Immature natural killer cell (primary cell): ENCODE data around the gene FAM3A. TPM values are rescaled to one million over a fixed set of nuclear protein-coding genes. Genes with fewer than 3 reads are reported as not detected.

ENCODE experiments used
- DNase-seq, 3 donors: peaks; one replicate each; pipeline ENCODE4 v3.0.0; 2022; ENCODE audit warnings: mixed read lengths in 1 of 3
- H3K27ac Mint-ChIP-seq, 6 donors: one replicate each; pipeline ENCODE4 v1.8.0; 2020; ENCODE audit warnings: mixed read lengths in 6 of 6, mild to moderate bottlenecking in 5 of 6, inconsistent platforms in 4 of 6, moderate library complexity in 3 of 6
- H3K27me3 Mint-ChIP-seq, 3 donors: one replicate each; pipeline ENCODE4 v1.8.0; 2020 to 2021; ENCODE audit warnings: low read depth in 3 of 3, mild to moderate bottlenecking in 3 of 3, mixed read lengths in 3 of 3, moderate library complexity in 3 of 3, inconsistent platforms in 1 of 3
- H3K36me3 Mint-ChIP-seq, 3 donors: one replicate each; pipeline ENCODE4 v1.8.0; 2020; ENCODE audit warnings: mixed read lengths in 3 of 3, inconsistent platforms in 2 of 3, mild to moderate bottlenecking in 2 of 3
- H3K4me1 Mint-ChIP-seq, 2 donors: one replicate each; pipeline ENCODE4 v1.8.0; 2020; ENCODE audit warnings: inconsistent platforms in 2 of 2, mild to moderate bottlenecking in 2 of 2, mixed read lengths in 2 of 2, moderate library complexity in 1 of 2
- H3K4me3 Mint-ChIP-seq, 5 donors: one replicate each; pipeline ENCODE4 v1.8.0; 2020; ENCODE audit warnings: mild to moderate bottlenecking in 5 of 5, mixed read lengths in 5 of 5, inconsistent platforms in 3 of 5, moderate library complexity in 3 of 5
- H3K9me3 Mint-ChIP-seq, 6 donors: one replicate each; pipeline ENCODE4 v1.8.0; 2020; ENCODE audit warnings: mild to moderate bottlenecking in 6 of 6, mixed read lengths in 6 of 6, inconsistent platforms in 4 of 6, moderate library complexity in 3 of 6
- polyA plus RNA-seq, 3 donors: library from polyadenylated mRNA; unstranded; fragments of 300-500 nt; fragmentation: Illumina TruSeq; gene quantifications; one replicate each; pipeline ENCODE4 v1.2.3, GENCODE V29; 2021

Gene FAM3A
- polyA plus RNA-seq, 3 donors from 2014 or later, result 27.1 to 31.3 (median 30.1) TPM

- peaks cover 0 to 3% (median 0%) of the 10 kb centered on the region in 6 donors for H3K9me3 Mint-ChIP-seq
- no peak for DNase-seq
- H3K27me3 Mint-ChIP-seq, result peaks cover 2 to 4% (median 2%) of the 10 kb centered on the region in 3 donors
- no peaks in the 10 kb centered on the region for H3K36me3 Mint-ChIP-seq
- no peaks in the 10 kb centered on the region for H3K4me1 Mint-ChIP-seq
- no peak overlapping the region for H3K27ac Mint-ChIP-seq
- H3K4me3 Mint-ChIP-seq, result no peak overlapping the region
Observed at GRCh38 chrX:154465601-154466000, 50.4 kb downstream of the FAM3A start.

GRCh38 chrX:154464806-154465365, 51.1 kb downstream of the FAM3A start:
- no peak for DNase-seq
- Mint-ChIP-seq H3K27ac (no peak overlapping the region), H3K36me3 (no peaks in the 10 kb centered on the region), H3K4me1 (no peaks in the 10 kb centered on the region), H3K9me3 (peaks cover 0 to 3% (median 0%) of the 10 kb centered on the region in 6 donors), H3K27me3 (peaks cover 2% of the 10 kb centered on the region in 3 donors), H3K4me3 (no peak overlapping the region)

DNA sequence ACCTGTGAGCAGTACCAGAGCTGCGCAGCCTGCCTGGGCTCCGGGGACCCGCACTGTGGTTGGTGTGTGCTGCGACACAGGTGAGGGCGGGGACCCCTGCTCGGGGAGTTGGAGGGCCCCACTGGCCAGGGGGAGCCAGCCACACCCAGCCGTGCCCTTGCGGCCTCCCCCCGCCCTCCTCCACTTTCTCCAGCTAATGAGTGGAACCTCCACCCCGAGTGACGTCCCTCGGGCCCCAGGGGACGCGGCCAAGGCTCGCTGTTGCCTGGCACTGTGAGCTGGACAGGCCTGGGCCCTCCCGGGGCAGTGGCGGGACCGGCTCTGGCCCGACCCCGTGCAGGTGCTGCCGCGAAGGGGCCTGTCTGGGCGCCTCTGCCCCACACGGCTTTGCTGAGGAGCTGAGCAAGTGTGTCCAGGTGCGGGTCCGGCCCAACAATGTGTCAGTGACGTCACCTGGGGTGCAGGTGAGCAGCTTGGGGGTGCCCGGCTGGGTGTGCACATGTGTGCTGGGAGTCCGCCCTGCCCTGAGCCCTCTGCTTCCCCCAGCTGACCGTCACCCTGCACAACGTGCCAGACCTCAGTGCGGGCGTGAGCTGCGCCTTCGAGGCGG, 52.3 kb downstream of the FAM3A start:
- H3K4me1 Mint-ChIP-seq, result peaks cover 0 to 7% of the 10 kb centered on the region in 2 donors
- no peak for DNase-seq
- H3K4me3 Mint-ChIP-seq, result no peak overlapping the region
- H3K36me3 Mint-ChIP-seq, result no peaks in the 10 kb centered on the region
- H3K27me3 Mint-ChIP-seq, result peaks cover 2% of the 10 kb centered on the region in 3 donors
- H3K9me3 Mint-ChIP-seq, result peaks cover 0 to under 1% (median 0%) of the 10 kb centered on the region in 6 donors
- no peak overlapping the region for H3K27ac Mint-ChIP-seq

DNA sequence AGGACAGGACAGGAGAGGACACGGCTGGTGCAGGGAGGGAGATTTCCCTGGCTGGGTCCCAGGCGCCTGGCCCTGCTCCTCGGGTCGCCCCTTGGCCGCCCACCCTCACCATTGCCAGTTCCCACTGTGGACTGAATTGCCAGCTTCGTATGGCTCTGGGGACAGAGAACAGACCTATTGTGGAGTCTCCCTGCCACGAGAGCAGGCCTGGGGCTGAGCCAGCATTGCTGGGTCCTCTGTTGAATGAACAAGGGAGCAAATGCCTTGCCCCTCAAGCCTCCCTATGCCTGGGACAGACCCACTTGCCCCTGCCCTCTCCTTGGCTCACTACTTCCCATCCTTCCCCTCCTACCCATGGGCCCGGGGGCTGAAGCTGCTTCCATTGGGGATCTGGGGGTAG, 53.6 kb downstream of the FAM3A start:
- DNase-seq, result no peak
- Mint-ChIP-seq H3K4me1 (peaks cover 2 to 9% of the 10 kb centered on the region in 2 donors), H3K27ac (no peak overlapping the region), H3K4me3 (no peak overlapping the region), H3K36me3 (no peaks in the 10 kb centered on the region), H3K27me3 (peaks cover 2 to 4% (median 3%) of the 10 kb centered on the region in 3 donors), H3K9me3 (no peaks in the 10 kb centered on the region)

DNA sequence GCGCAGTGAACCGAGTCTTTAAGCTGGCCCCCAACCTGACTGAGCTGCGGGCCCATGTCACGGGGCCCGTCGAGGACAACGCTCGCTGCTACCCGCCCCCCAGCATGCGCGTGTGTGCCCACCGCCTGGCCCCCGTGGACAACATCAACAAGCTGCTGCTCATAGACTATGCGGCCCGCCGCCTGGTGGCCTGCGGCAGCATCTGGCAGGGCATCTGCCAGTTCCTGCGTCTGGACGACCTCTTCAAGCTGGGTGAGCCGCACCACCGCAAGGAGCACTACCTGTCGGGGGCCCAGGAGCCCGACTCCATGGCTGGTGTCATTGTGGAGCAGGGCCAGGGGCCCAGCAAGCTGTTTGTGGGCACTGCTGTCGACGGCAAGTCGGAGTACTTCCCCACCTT, 55.7 kb downstream of the FAM3A start:
- H3K4me1 Mint-ChIP-seq, result peaks cover 6 to 11% of the 10 kb centered on the region in 2 donors
- no peak overlapping the region for H3K27ac Mint-ChIP-seq
- peaks cover 2 to 7% (median 4%) of the 10 kb centered on the region in 3 donors for H3K27me3 Mint-ChIP-seq
- no peak for DNase-seq
- H3K4me3 Mint-ChIP-seq, result peak overlapping the region in 1 of 5 donors; percentile 42
- no peaks in the 10 kb centered on the region for H3K9me3 Mint-ChIP-seq
- no peaks in the 10 kb centered on the region for H3K36me3 Mint-ChIP-seq

- Mint-ChIP-seq H3K27me3 (peaks cover 2 to 7% (median 4%) of the 10 kb centered on the region in 3 donors), H3K9me3 (no peaks in the 10 kb centered on the region), H3K4me1 (peaks cover 6 to 11% of the 10 kb centered on the region in 2 donors), H3K4me3 (peak overlapping the region in 2 of 5 donors; percentile 14 to 42), H3K36me3 (no peaks in the 10 kb centered on the region), H3K27ac (no peak overlapping the region)
- DNase-seq, result no peak
Observed at GRCh38 chrX:154459832-154460231, 56.2 kb downstream of the FAM3A start.

DNA sequence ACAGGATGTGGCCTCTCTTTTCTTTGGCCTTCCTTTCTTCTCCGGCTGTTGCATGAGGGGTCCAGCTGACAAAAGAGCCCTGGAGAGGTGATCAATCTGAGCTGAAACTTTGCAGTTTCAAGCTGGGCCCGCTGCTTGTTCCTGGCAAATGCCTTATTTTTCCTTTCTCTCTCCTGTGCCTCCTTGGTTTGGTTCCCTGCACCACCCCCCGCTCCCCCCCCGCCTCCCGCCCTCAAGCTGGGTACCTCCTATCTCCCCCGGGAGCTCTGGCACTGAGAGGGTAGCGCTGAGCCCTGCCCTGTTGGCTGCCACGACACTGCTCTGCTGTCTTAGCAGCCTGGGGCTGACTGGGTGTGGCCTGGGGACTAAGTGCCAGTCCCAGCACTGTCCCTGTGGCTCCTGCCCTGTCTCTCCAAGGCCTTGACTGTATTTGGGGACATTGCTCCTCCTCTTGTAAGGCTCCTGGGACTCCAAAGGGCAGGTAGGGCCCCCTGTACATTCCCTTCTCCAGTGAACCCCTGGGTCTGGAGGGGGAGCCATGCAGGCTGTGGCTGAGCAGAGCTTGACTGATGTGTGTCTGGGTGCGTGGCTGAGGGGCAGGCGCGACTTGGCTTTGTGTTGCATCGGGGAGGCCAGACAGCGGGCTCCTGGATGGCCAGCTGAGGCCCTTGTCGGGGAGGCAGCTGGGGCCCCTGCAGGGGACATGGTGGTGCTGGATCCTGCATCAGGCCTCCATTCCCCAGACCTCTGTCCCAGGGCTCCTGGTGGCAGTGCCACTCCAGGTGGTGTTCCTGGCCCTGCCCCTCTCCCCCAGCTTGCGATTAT, 56.9 kb downstream of the FAM3A start:
- H3K27me3 Mint-ChIP-seq, result peaks cover 2 to 5% (median 4%) of the 10 kb centered on the region in 3 donors
- no peaks in the 10 kb centered on the region for H3K9me3 Mint-ChIP-seq
- no peaks in the 10 kb centered on the region for H3K36me3 Mint-ChIP-seq
- peaks cover 6 to 11% of the 10 kb centered on the region in 2 donors for H3K4me1 Mint-ChIP-seq
- peak in 1 of 3 donors; percentile 19 for DNase-seq
- H3K27ac Mint-ChIP-seq, result peak overlapping the region in 5 of 6 donors; percentile 34 to 71 (median 67)
- peak overlapping the region; percentile 65 to 79 (median 75) for H3K4me3 Mint-ChIP-seq

DNA sequence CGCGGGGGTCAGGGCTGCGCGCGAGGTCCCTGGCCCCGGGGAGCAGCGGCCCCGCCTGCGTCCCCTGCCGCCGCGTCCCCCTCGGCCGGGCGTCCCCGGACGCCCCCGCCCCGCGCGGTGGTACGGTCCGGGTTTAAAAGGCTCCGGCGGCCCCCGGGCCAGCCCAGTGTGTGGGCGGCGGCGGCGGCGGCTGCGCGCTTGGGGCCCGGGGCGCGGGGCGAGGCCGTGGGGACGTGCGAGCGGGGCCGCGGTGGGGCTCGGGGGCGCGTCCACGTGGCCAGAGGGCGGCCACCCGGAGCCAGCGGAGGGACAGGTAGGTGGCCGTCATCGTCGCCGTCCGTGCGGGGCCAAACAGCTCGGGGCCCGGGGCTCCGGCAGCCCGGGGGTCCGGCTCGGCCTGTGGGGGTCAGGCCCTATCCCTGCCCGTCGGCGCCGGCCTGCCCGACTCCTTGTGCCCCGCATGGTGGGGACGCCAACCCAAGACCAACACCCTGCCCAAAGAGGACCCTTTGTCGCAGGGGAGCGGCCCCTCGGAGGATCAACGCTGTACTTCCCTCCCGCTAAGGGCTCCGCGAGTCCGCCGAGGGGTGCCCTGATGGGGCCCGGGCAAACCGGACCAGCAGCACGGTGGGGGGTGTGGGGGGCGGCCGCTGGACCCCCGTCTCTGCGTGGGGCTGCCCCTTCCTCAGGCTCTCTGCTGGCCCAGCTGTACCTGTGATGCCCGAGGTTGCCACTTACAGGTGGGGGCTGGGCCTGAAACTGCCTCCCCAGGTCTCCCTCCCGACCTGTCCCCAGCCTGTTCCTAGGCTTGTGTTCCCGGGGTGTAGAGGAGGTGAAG, 57.7 kb downstream of the FAM3A start, which contains the start of gene PLXNA3:
PLXNA3 (plus strand) TSS at position 166 of the 838 bp plus-strand sequence. CDS start 1,903 bp downstream, outside the sequence.
- Mint-ChIP-seq H3K27me3 (peaks cover 2 to 5% (median 4%) of the 10 kb centered on the region in 3 donors), H3K27ac (peak within 1 kb of the TSS; percentile 85 to 95 (median 92)), H3K36me3 (no peaks in the 10 kb centered on the region), H3K9me3 (no peaks in the 10 kb centered on the region), H3K4me3 (peak within 1 kb of the TSS; percentile 85 to 93 (median 91)), H3K4me1 (peaks cover 6 to 11% of the 10 kb centered on the region in 2 donors)
- DNase-seq, result peak; percentile 69 to 77 (median 75)

- DNase-seq, result peak; percentile 61 to 73 (median 72)
- H3K27ac Mint-ChIP-seq, result peak overlapping the region; percentile 85 to 95 (median 92)
- no peaks in the 10 kb centered on the region for H3K9me3 Mint-ChIP-seq
- H3K4me1 Mint-ChIP-seq, result peaks cover 6 to 11% of the 10 kb centered on the region in 2 donors
- peak overlapping the region; percentile 85 to 93 (median 91) for H3K4me3 Mint-ChIP-seq
- no peaks in the 10 kb centered on the region for H3K36me3 Mint-ChIP-seq
- H3K27me3 Mint-ChIP-seq, result peaks cover 2 to 5% (median 4%) of the 10 kb centered on the region in 3 donors
Observed at GRCh38 chrX:154457491-154458115, 58.4 kb downstream of the FAM3A start.

Other genes starting within 250 kb of the FAM3A start
- under 1 TPM in 1 of 3 donors, not detected in 2; 0.46 TPM for gene TEX28, start 221.1 kb downstream of the FAM3A start, polyA plus RNA-seq
- 100 to 1,000 TPM in 1 of 3 donors, 10 to 100 TPM in 2; 58.7 to 282 (median 69.8) TPM for gene TKTL1, start 220.4 kb downstream of the FAM3A start, polyA plus RNA-seq
- 1,000 to 10,000 TPM in 1 of 3 donors, 100 to 1,000 TPM in 2; 135 to 1,231 (median 241) TPM for gene FLNA, start 141.6 kb downstream of the FAM3A start, polyA plus RNA-seq
- 10 to 100 TPM; 27.2 to 31.2 (median 28.9) TPM for gene EMD, start 136.9 kb downstream of the FAM3A start, polyA plus RNA-seq
- gene RPL10, start 117.9 kb downstream of the FAM3A start, polyA plus RNA-seq, result 1,000 to 10,000 TPM; 2,085 to 3,021 (median 2,819) TPM
- gene DNASE1L1, start 107.0 kb downstream of the FAM3A start, polyA plus RNA-seq, result 10 to 100 TPM; 14.1 to 21.1 (median 17.8) TPM
- 10 to 100 TPM; 24.9 to 39.2 (median 32.4) TPM for gene TAFAZZIN, start 104.7 kb downstream of the FAM3A start, polyA plus RNA-seq
- 100 to 1,000 TPM in 2 of 3 donors, 10 to 100 TPM in 1; 98.3 to 193 (median 154) TPM for gene ATP6AP1, start 87.6 kb downstream of the FAM3A start, polyA plus RNA-seq
- 10 to 100 TPM; 20.9 to 37.8 (median 29.2) TPM for gene GDI1, start 79.1 kb downstream of the FAM3A start, polyA plus RNA-seq
- 10 to 100 TPM; 45.2 to 63.3 (median 53.3) TPM for gene FAM50A, start 72.1 kb downstream of the FAM3A start, polyA plus RNA-seq
- gene PLXNA3, start 58.0 kb downstream of the FAM3A start, polyA plus RNA-seq, result 1 to 10 TPM in 1 of 3 donors, under 1 TPM in 1, not detected in 1; 0.20 to 1.4 TPM
- gene LAGE3, start 37.0 kb downstream of the FAM3A start, polyA plus RNA-seq, result 10 to 100 TPM; 30.5 to 65.0 (median 52.4) TPM
- 10 to 100 TPM; 56.3 to 68.9 (median 61.2) TPM for gene UBL4A, start 29.6 kb downstream of the FAM3A start, polyA plus RNA-seq
- 100 to 1,000 TPM in 1 of 3 donors, 10 to 100 TPM in 2; 53.1 to 110 (median 91.1) TPM for gene SLC10A3, start 25.6 kb downstream of the FAM3A start, polyA plus RNA-seq
- gene G6PD, start 30.6 kb upstream of the FAM3A start, polyA plus RNA-seq, result 10 to 100 TPM; 10.5 to 24.9 (median 12.1) TPM
- gene IKBKG, start 31.4 kb upstream of the FAM3A start, polyA plus RNA-seq, result 10 to 100 TPM; 41.4 to 69.4 (median 45.9) TPM
- gene CTAG1A, start 68.9 kb upstream of the FAM3A start, polyA plus RNA-seq, result not detected
- not detected for gene CTAG1B, start 103.0 kb upstream of the FAM3A start, polyA plus RNA-seq
- not detected for gene CTAG2, start 137.3 kb upstream of the FAM3A start, polyA plus RNA-seq
- gene GAB3, start 234.8 kb upstream of the FAM3A start, polyA plus RNA-seq, result 10 to 100 TPM in 2 of 3 donors, 1 to 10 TPM in 1; 9.3 to 23.6 (median 15.6) TPM
- gene DKC1, start 246.6 kb upstream of the FAM3A start, polyA plus RNA-seq, result 10 to 100 TPM; 21.1 to 35.5 (median 32.3) TPM